Spleen (tissue), 7 donors: ENCODE results near the gene CMIP.
A peak's percentile ranks its signal among the peaks of the same experiment; 100 is the strongest.

Experiments
- CTCF ChIP-seq, 11 experiments: fragments of 200-600 bp in 7 of 11; fragments of 450-650 bp in 4 of 11; sonication (generic) in 4 of 11; IDR thresholded peaks in 8 of 11; conservative IDR thresholded peaks in 3 of 11; 1 replicate in 7 of 11; 2 replicates in 4 of 11; pipeline versions ENCODE4 v1.4.0 to v1.8.0; 2016 to 2021; ENCODE audit warnings: antibody characterized with exemption in 11 of 11, inconsistent platforms in 4 of 11, mild to moderate bottlenecking in 1 of 11
- POLR2A ChIP-seq, 3 donors: fragments of 450-650 bp; IDR thresholded peaks; one replicate each; pipeline ENCODE4 v1.5.1; 2017; ENCODE audit warnings: antibody characterized with exemption in 3 of 3, mild to moderate bottlenecking in 1 of 3
- POLR2AphosphoS5 ChIP-seq, 3 donors: sonication (generic); formaldehyde crosslinking; IDR thresholded peaks; one replicate each; pipeline ENCODE4 v1.5.1; 2017; ENCODE audit warnings: antibody characterized with exemption in 3 of 3
- donor health status: DM: no; HTN: no; CAD: no; lungs with moderate emphysema.
- donor health status: DM: no; HTN: no; CAD: no.
- donor health status: DM: no; HTN: no; CAD: no.

- no peak for TF ChIP-seq POLR2A (IDR thresholded peaks at IDR 0.05)
- TF ChIP-seq POLR2AphosphoS5 (IDR thresholded peaks at IDR 0.05), result peak in 1 of 3 donors; percentile 35
- no peak for TF ChIP-seq CTCF (IDR thresholded peaks at IDR 0.05 in 8 of 11, conservative IDR thresholded peaks at IDR 0.05 in 3 of 11)
These were observed 227.4 kb downstream of the CMIP start for GRCh38 chr16:81671738-81672597.
